ENCODE data around the gene SRGAP3. TPM values are rescaled to one million over a fixed set of nuclear protein-coding genes. Genes with fewer than 3 reads are reported as not detected.

The SRGAP3 gene
- total RNA-seq, 4 donors from 2014 or later: 2.0 to 6.9 (median 4.8) TPM

- H3K9me3 ChIP-seq: peaks cover 0 to 5% (median 0%) of the 10 kb centered on the region in 3 donors
- 35 to 40% methylated on average over 1 of the region's 1 CpG for WGBS, 2 donors (ENCODE audit: low coverage in 1 of 2)
- peaks cover 0 to 8% (median 0%) of the 10 kb centered on the region in 3 donors for H3K4me1 ChIP-seq
- H3K27ac ChIP-seq: no peak overlapping the region
- peaks cover 0 to 16% of the 10 kb centered on the region in 2 donors for H3K36me3 ChIP-seq
- no peak overlapping the region for H3K4me3 ChIP-seq
- TF ChIP-seq POLR2A (IDR thresholded peaks at IDR 0.05) (no peak), EP300 (IDR thresholded peaks at IDR 0.05) (no peak), POLR2AphosphoS5 (IDR thresholded peaks at IDR 0.05) (no peak)
- TF ChIP-seq, protein P1, sequence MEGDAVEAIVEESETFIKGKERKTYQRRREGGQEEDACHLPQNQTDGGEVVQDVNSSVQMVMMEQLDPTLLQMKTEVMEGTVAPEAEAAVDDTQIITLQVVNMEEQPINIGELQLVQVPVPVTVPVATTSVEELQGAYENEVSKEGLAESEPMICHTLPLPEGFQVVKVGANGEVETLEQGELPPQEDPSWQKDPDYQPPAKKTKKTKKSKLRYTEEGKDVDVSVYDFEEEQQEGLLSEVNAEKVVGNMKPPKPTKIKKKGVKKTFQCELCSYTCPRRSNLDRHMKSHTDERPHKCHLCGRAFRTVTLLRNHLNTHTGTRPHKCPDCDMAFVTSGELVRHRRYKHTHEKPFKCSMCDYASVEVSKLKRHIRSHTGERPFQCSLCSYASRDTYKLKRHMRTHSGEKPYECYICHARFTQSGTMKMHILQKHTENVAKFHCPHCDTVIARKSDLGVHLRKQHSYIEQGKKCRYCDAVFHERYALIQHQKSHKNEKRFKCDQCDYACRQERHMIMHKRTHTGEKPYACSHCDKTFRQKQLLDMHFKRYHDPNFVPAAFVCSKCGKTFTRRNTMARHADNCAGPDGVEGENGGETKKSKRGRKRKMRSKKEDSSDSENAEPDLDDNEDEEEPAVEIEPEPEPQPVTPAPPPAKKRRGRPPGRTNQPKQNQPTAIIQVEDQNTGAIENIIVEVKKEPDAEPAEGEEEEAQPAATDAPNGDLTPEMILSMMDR (IDR thresholded peaks at IDR 0.05): no peak
- ATAC-seq: no peak
- H3K27me3 ChIP-seq: no peaks in the 10 kb centered on the region
These were observed 186.9 kb downstream of the SRGAP3 start for GRCh38 chr3:9062570-9062969.

- H3K4me3 ChIP-seq: no peak overlapping the region
- no peaks in the 10 kb centered on the region for H3K27me3 ChIP-seq
- peaks cover 0 to 16% of the 10 kb centered on the region in 2 donors for H3K36me3 ChIP-seq
- WGBS, 2 donors (ENCODE audit: low coverage in 1 of 2): no CpG with 5 or more reads among the region's 2 CpGs
- H3K9me3 ChIP-seq: peaks cover 0 to 5% (median 0%) of the 10 kb centered on the region in 3 donors
- H3K4me1 ChIP-seq: no peaks in the 10 kb centered on the region
- ATAC-seq: no peak
- no peak overlapping the region for H3K27ac ChIP-seq
- TF ChIP-seq POLR2A (IDR thresholded peaks at IDR 0.05): no peak
- no peak for TF ChIP-seq EP300 (IDR thresholded peaks at IDR 0.05)
- TF ChIP-seq, protein P1 (IDR thresholded peaks at IDR 0.05): no peak
- TF ChIP-seq POLR2AphosphoS5 (IDR thresholded peaks at IDR 0.05): no peak
These were observed 187.8 kb downstream of the SRGAP3 start for GRCh38 chr3:9061634-9062033.

- 85 to 88% methylated on average over 5 to 14 of the region's 19 CpGs for WGBS, 2 donors (ENCODE audit: low coverage in 1 of 2)
- Histone ChIP-seq H3K4me3 (no peak overlapping the region), H3K4me1 (no peaks in the 10 kb centered on the region), H3K27ac (no peak overlapping the region), H3K36me3 (peaks cover 0 to 16% of the 10 kb centered on the region in 2 donors), H3K27me3 (no peaks in the 10 kb centered on the region), H3K9me3 (peaks cover 0 to 5% (median 0%) of the 10 kb centered on the region in 3 donors)
- no peak for ATAC-seq
- TF ChIP-seq, protein P1 (IDR thresholded peaks at IDR 0.05): no peak
- TF ChIP-seq POLR2AphosphoS5 (IDR thresholded peaks at IDR 0.05) (no peak), POLR2A (IDR thresholded peaks at IDR 0.05) (no peak), EP300 (IDR thresholded peaks at IDR 0.05) (no peak)
These were observed 189.7 kb downstream of the SRGAP3 start for GRCh38 chr3:9059489-9060400.

DNA sequence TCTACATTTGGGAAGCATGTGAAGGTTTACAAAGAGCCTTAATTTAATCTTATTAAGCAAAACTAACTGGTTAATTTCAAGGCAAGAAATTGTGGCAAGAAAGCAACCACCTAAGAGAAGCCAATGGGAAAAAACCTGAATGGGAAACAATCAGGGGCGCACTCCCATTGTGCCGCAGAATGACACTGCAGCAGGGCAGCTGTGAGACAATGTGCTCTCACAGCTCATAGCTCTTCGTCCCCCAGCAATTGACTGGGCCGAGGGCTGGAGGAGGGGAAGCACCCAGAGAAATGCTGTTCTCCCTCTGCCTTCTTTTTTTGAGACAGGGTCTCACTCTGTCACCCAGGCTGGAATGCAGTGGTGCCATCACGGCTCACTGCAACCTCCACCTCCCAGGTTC, 192.9 kb downstream of the SRGAP3 start:
- Histone ChIP-seq H3K9me3 (no peaks in the 10 kb centered on the region), H3K36me3 (peaks cover 0 to 23% of the 10 kb centered on the region in 2 donors), H3K27ac (no peak overlapping the region), H3K4me1 (no peaks in the 10 kb centered on the region), H3K27me3 (no peaks in the 10 kb centered on the region), H3K4me3 (no peak overlapping the region)
- 40 to 96% methylated on average over 2 to 5 of the region's 5 CpGs for WGBS, 2 donors (ENCODE audit: low coverage in 1 of 2)
- no peak for ATAC-seq
- TF ChIP-seq, protein P1 (IDR thresholded peaks at IDR 0.05): no peak
- no peak for TF ChIP-seq EP300 (IDR thresholded peaks at IDR 0.05)
- TF ChIP-seq POLR2A (IDR thresholded peaks at IDR 0.05): no peak
- TF ChIP-seq POLR2AphosphoS5 (IDR thresholded peaks at IDR 0.05): no peak

Measured in gastroesophageal sphincter (tissue), 4 donors.